ENCODE measurements around the gene LPCAT1.

GRCh38 chr5:1447671-1448361 is 75.9 kb downstream of the LPCAT1 start:
- TF ChIP-seq CTCF (IDR thresholded peaks at IDR 0.05) (no peak), POLR2A (IDR thresholded peaks at IDR 0.05) (no peak), EP300 (IDR thresholded peaks at IDR 0.05) (no peak)

Data from tibial nerve (tissue), 4 donors.